ENCODE measurements around the gene GFI1B.

GFI1B gene

GRCh38 chr9:132946631-132947295, 31.7 kb upstream of the GFI1B start:
- Histone ChIP-seq H2BK120ac (ENCODE audit: low read depth, low read length) (no peak overlapping the region), H4K5ac (ENCODE audit: low read length) (no peak overlapping the region), H3K4ac (ENCODE audit: low read depth, low read length) (no peak overlapping the region), H2BK15ac (replicated peaks; ENCODE audit: low read depth) (no peak overlapping the region), H2BK5ac (ENCODE audit: low read length) (no peak overlapping the region), H3K4me3 (ENCODE audit: low read length) (no peak overlapping the region), H3K9ac (ENCODE audit: low read length) (no peak overlapping the region), H3K56ac (ENCODE audit: low read length) (peak overlapping the region; percentile 69), H3K79me2 (ENCODE audit: control insufficient read depth, insufficient read depth, low read length) (peaks cover 22% of the 10 kb centered on the region), H3K27ac (ENCODE audit: low read depth, low read length) (peak overlapping the region; percentile 30), H3K18ac (ENCODE audit: low read length) (no peak overlapping the region), H3K4me2 (ENCODE audit: low read length) (no peak overlapping the region), H3K79me1 (ENCODE audit: low read length) (peaks cover 12% of the 10 kb centered on the region), H3K23ac (ENCODE audit: low read length) (no peak overlapping the region), H4K8ac (ENCODE audit: low read depth, low read length) (no peak overlapping the region), H2AK5ac (ENCODE audit: low read length) (no peak overlapping the region), H3K4me1 (ENCODE audit: control insufficient read depth, low read depth, low read length) (peaks cover 11% of the 10 kb centered on the region), H3K27me3 (ENCODE audit: insufficient read depth, low read length, poor library complexity) (no peaks in the 10 kb centered on the region), H3K36me3 (ENCODE audit: control insufficient read depth, insufficient read depth, low read length) (no peaks in the 10 kb centered on the region)
- peak; percentile 89 for DNase-seq
- no CpG with 5 or more reads among the region's 7 CpGs for WGBS (ENCODE audit: extremely low coverage, insufficient coverage, low lambda C conversion rate)

GRCh38 chr9:132947756-132948155, 30.7 kb upstream of the GFI1B start:
- no peak overlapping the region for H2AK5ac ChIP-seq (ENCODE audit: low read length)
- H3K27me3 ChIP-seq (ENCODE audit: insufficient read depth, low read length, poor library complexity), result no peaks in the 10 kb centered on the region
- H3K56ac ChIP-seq (ENCODE audit: low read length), result no peak overlapping the region
- no CpG with 5 or more reads among the region's 8 CpGs for WGBS (ENCODE audit: extremely low coverage, insufficient coverage, low lambda C conversion rate)
- H3K9ac ChIP-seq (ENCODE audit: low read length), result no peak overlapping the region
- no peak overlapping the region for H2BK15ac ChIP-seq (replicated peaks; ENCODE audit: low read depth)
- DNase-seq, result no peak
- no peak overlapping the region for H2BK120ac ChIP-seq (ENCODE audit: low read depth, low read length)
- H3K4me2 ChIP-seq (ENCODE audit: low read length), result no peak overlapping the region
- H3K4me3 ChIP-seq (ENCODE audit: low read length), result no peak overlapping the region
- peaks cover 8% of the 10 kb centered on the region for H3K4me1 ChIP-seq (ENCODE audit: control insufficient read depth, low read depth, low read length)
- no peaks in the 10 kb centered on the region for H3K36me3 ChIP-seq (ENCODE audit: control insufficient read depth, insufficient read depth, low read length)
- no peak overlapping the region for H4K5ac ChIP-seq (ENCODE audit: low read length)
- H4K8ac ChIP-seq (ENCODE audit: low read depth, low read length), result no peak overlapping the region
- H3K18ac ChIP-seq (ENCODE audit: low read length), result no peak overlapping the region
- no peak overlapping the region for H3K4ac ChIP-seq (ENCODE audit: low read depth, low read length)
- H3K79me1 ChIP-seq (ENCODE audit: low read length), result peaks cover 6% of the 10 kb centered on the region
- no peak overlapping the region for H3K23ac ChIP-seq (ENCODE audit: low read length)
- no peak overlapping the region for H3K27ac ChIP-seq (ENCODE audit: low read depth, low read length)
- peaks cover 13% of the 10 kb centered on the region for H3K79me2 ChIP-seq (ENCODE audit: control insufficient read depth, insufficient read depth, low read length)
- no peak overlapping the region for H2BK5ac ChIP-seq (ENCODE audit: low read length)

GRCh38 chr9:132948482-132949050, 29.9 kb upstream of the GFI1B start:
- Histone ChIP-seq H3K4me1 (ENCODE audit: control insufficient read depth, low read depth, low read length) (peaks cover 7% of the 10 kb centered on the region), H3K23ac (ENCODE audit: low read length) (no peak overlapping the region), H4K5ac (ENCODE audit: low read length) (no peak overlapping the region), H2BK5ac (ENCODE audit: low read length) (no peak overlapping the region), H3K4me3 (ENCODE audit: low read length) (no peak overlapping the region), H3K9ac (ENCODE audit: low read length) (no peak overlapping the region), H3K79me1 (ENCODE audit: low read length) (peaks cover under 1% of the 10 kb centered on the region), H3K18ac (ENCODE audit: low read length) (no peak overlapping the region), H2AK5ac (ENCODE audit: low read length) (no peak overlapping the region), H4K8ac (ENCODE audit: low read depth, low read length) (no peak overlapping the region), H3K56ac (ENCODE audit: low read length) (no peak overlapping the region), H2BK120ac (ENCODE audit: low read depth, low read length) (no peak overlapping the region), H3K27me3 (ENCODE audit: insufficient read depth, low read length, poor library complexity) (no peaks in the 10 kb centered on the region), H3K4me2 (ENCODE audit: low read length) (no peak overlapping the region), H3K4ac (ENCODE audit: low read depth, low read length) (no peak overlapping the region), H2BK15ac (replicated peaks; ENCODE audit: low read depth) (no peak overlapping the region), H3K36me3 (ENCODE audit: control insufficient read depth, insufficient read depth, low read length) (no peaks in the 10 kb centered on the region), H3K79me2 (ENCODE audit: control insufficient read depth, insufficient read depth, low read length) (peaks cover 6% of the 10 kb centered on the region), H3K27ac (ENCODE audit: low read depth, low read length) (no peak overlapping the region)
- no peak for DNase-seq
- no CpG with 5 or more reads among the region's 18 CpGs for WGBS (ENCODE audit: extremely low coverage, insufficient coverage, low lambda C conversion rate)

DNA sequence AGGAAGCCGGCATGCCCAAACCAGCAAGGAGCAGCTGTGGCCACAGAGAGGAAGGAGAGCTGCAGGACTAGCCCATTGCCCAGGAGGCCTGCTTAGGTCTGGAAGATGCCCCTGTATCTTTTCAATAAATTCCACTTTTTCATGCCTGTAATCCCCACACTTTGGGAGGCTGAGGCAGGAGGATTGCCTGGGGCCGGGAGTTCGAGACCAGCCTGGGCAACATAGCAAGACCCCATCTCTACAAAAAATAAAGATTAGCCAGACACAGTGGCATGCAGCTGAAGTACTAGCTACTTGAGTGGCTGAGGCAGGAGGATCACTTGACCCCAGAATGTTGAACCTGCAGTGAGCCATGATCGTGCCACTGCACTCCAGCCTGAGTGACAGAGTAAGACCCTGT, 28.8 kb upstream of the GFI1B start:
- no peak overlapping the region for H3K18ac ChIP-seq (ENCODE audit: low read length)
- no peak overlapping the region for H3K56ac ChIP-seq (ENCODE audit: low read length)
- no peaks in the 10 kb centered on the region for H3K27me3 ChIP-seq (ENCODE audit: insufficient read depth, low read length, poor library complexity)
- no peak overlapping the region for H3K4ac ChIP-seq (ENCODE audit: low read depth, low read length)
- no CpG with 5 or more reads among the region's 4 CpGs for WGBS (ENCODE audit: extremely low coverage, insufficient coverage, low lambda C conversion rate)
- H3K36me3 ChIP-seq (ENCODE audit: control insufficient read depth, insufficient read depth, low read length), result no peaks in the 10 kb centered on the region
- no peak overlapping the region for H2BK15ac ChIP-seq (replicated peaks; ENCODE audit: low read depth)
- H3K79me2 ChIP-seq (ENCODE audit: control insufficient read depth, insufficient read depth, low read length), result no peaks in the 10 kb centered on the region
- H4K8ac ChIP-seq (ENCODE audit: low read depth, low read length), result no peak overlapping the region
- no peak overlapping the region for H3K4me2 ChIP-seq (ENCODE audit: low read length)
- no peak for DNase-seq
- no peak overlapping the region for H3K9ac ChIP-seq (ENCODE audit: low read length)
- H2BK120ac ChIP-seq (ENCODE audit: low read depth, low read length), result no peak overlapping the region
- H3K27ac ChIP-seq (ENCODE audit: low read depth, low read length), result no peak overlapping the region
- no peak overlapping the region for H2BK5ac ChIP-seq (ENCODE audit: low read length)
- H3K23ac ChIP-seq (ENCODE audit: low read length), result no peak overlapping the region
- no peaks in the 10 kb centered on the region for H3K79me1 ChIP-seq (ENCODE audit: low read length)
- H3K4me1 ChIP-seq (ENCODE audit: control insufficient read depth, low read depth, low read length), result peaks cover 7% of the 10 kb centered on the region
- no peak overlapping the region for H4K5ac ChIP-seq (ENCODE audit: low read length)
- H2AK5ac ChIP-seq (ENCODE audit: low read length), result no peak overlapping the region
- no peak overlapping the region for H3K4me3 ChIP-seq (ENCODE audit: low read length)

- H3K27me3 ChIP-seq (ENCODE audit: insufficient read depth, low read length, poor library complexity), result no peaks in the 10 kb centered on the region
- no peak overlapping the region for H4K8ac ChIP-seq (ENCODE audit: low read depth, low read length)
- H3K36me3 ChIP-seq (ENCODE audit: control insufficient read depth, insufficient read depth, low read length), result no peaks in the 10 kb centered on the region
- no peak overlapping the region for H3K4me3 ChIP-seq (ENCODE audit: low read length)
- H3K79me2 ChIP-seq (ENCODE audit: control insufficient read depth, insufficient read depth, low read length), result no peaks in the 10 kb centered on the region
- H3K4me1 ChIP-seq (ENCODE audit: control insufficient read depth, low read depth, low read length), result no peaks in the 10 kb centered on the region
- H3K4me2 ChIP-seq (ENCODE audit: low read length), result no peak overlapping the region
- no peak overlapping the region for H3K4ac ChIP-seq (ENCODE audit: low read depth, low read length)
- no peak overlapping the region for H2BK15ac ChIP-seq (replicated peaks; ENCODE audit: low read depth)
- no peak overlapping the region for H4K5ac ChIP-seq (ENCODE audit: low read length)
- no peaks in the 10 kb centered on the region for H3K79me1 ChIP-seq (ENCODE audit: low read length)
- H3K56ac ChIP-seq (ENCODE audit: low read length), result no peak overlapping the region
- WGBS (ENCODE audit: extremely low coverage, insufficient coverage, low lambda C conversion rate), result no CpG with 5 or more reads among the region's 2 CpGs
- no peak overlapping the region for H2BK120ac ChIP-seq (ENCODE audit: low read depth, low read length)
- H3K9ac ChIP-seq (ENCODE audit: low read length), result no peak overlapping the region
- no peak overlapping the region for H2AK5ac ChIP-seq (ENCODE audit: low read length)
- no peak overlapping the region for H2BK5ac ChIP-seq (ENCODE audit: low read length)
- DNase-seq, result no peak
- no peak overlapping the region for H3K27ac ChIP-seq (ENCODE audit: low read depth, low read length)
- H3K23ac ChIP-seq (ENCODE audit: low read length), result no peak overlapping the region
- no peak overlapping the region for H3K18ac ChIP-seq (ENCODE audit: low read length)
Measured at GRCh38 chr9:132955123-132955522, 23.4 kb upstream of the GFI1B start.

DNA sequence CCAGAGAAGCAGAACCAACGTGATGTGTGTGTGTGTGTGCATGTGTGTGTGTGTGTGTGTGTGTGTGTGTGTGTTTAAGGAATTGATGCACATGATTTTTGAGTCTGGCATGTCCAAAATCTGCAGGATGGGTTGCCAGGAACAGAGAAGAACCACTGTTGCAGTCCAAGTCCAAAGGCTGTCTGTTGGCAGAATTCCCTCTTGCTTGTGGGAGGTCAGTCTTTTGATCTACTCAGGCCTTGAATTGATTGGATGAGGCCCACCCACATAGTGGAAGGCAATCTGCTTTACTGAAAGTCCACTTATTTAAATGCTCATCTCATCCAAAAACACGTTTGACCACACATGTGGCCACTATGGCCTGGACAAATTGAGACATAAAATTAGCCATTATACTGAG, 22.7 kb upstream of the GFI1B start:
- Histone ChIP-seq H3K36me3 (ENCODE audit: control insufficient read depth, insufficient read depth, low read length) (no peaks in the 10 kb centered on the region), H3K79me1 (ENCODE audit: low read length) (no peaks in the 10 kb centered on the region)

More for the DNA sequence above, 22.7 kb upstream of the GFI1B start:
- no peak for DNase-seq
- no peak overlapping the region for H2BK5ac ChIP-seq (ENCODE audit: low read length)
- no peak overlapping the region for H3K27ac ChIP-seq (ENCODE audit: low read depth, low read length)
- H3K23ac ChIP-seq (ENCODE audit: low read length), result no peak overlapping the region
- H3K4me1 ChIP-seq (ENCODE audit: control insufficient read depth, low read depth, low read length), result no peaks in the 10 kb centered on the region
- no peak overlapping the region for H2BK15ac ChIP-seq (replicated peaks; ENCODE audit: low read depth)
- no peak overlapping the region for H4K8ac ChIP-seq (ENCODE audit: low read depth, low read length)
- no peak overlapping the region for H3K4me2 ChIP-seq (ENCODE audit: low read length)
- H2AK5ac ChIP-seq (ENCODE audit: low read length), result no peak overlapping the region
- H2BK120ac ChIP-seq (ENCODE audit: low read depth, low read length), result no peak overlapping the region
- no peak overlapping the region for H3K18ac ChIP-seq (ENCODE audit: low read length)
- H3K56ac ChIP-seq (ENCODE audit: low read length), result no peak overlapping the region
- H3K4ac ChIP-seq (ENCODE audit: low read depth, low read length), result no peak overlapping the region
- H4K5ac ChIP-seq (ENCODE audit: low read length), result no peak overlapping the region
- H3K9ac ChIP-seq (ENCODE audit: low read length), result no peak overlapping the region
- H3K27me3 ChIP-seq (ENCODE audit: insufficient read depth, low read length, poor library complexity), result no peaks in the 10 kb centered on the region
- no CpG with 5 or more reads among the region's 2 CpGs for WGBS (ENCODE audit: extremely low coverage, insufficient coverage, low lambda C conversion rate)
- H3K4me3 ChIP-seq (ENCODE audit: low read length), result no peak overlapping the region
- no peaks in the 10 kb centered on the region for H3K79me2 ChIP-seq (ENCODE audit: control insufficient read depth, insufficient read depth, low read length)
